ES-I3 (cell line): Measurements from ENCODE around the gene MYOG.

Source experiments
- H3K36me3 ChIP-seq: 2 replicates; pipeline ENCODE4 v1.6.1; 2013; ENCODE audit warnings: mild to moderate bottlenecking, low read length, control low read depth, moderate library complexity; ENCODE audit not compliant: insufficient read depth
- H3K4me1 ChIP-seq: 2 replicates; pipeline ENCODE4 v1.6.1; 2013; ENCODE audit warnings: mild to moderate bottlenecking, control low read depth, low read length; ENCODE audit not compliant: insufficient read depth
- H3K9ac ChIP-seq: 2 replicates; pipeline ENCODE4 v1.6.1; 2013; ENCODE audit warnings: low read depth, mild to moderate bottlenecking, low read length, moderate library complexity
- H3K9me3 ChIP-seq: 2 replicates; pipeline ENCODE4 v1.6.1; 2013; ENCODE audit warnings: mild to moderate bottlenecking, low read length, moderate library complexity; ENCODE audit not compliant: control insufficient read depth, insufficient read depth

Gene MYOG

DNA sequence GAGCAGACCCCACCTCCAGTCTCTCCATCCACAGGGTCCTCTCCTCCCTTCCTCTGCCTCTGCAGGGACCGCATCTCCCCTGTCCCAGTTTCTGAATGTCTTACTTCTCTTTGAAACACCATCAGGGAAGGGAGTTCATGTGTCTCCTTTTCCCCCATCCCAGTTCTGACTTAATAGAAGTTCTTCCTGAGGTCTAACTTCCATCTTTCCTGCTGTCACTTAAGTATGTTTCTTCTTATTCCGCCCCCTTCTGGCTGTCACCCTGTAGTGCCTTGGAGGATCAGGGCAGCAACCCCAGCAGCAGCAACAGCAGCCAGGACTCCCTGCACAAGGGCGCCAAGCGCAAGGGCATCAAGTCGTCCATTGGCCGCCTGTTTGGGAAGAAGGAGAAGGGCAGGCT is 29.3 kb downstream of the MYOG start:
- Histone ChIP-seq H3K36me3 (peaks cover 2% of the 10 kb centered on the region; the same call in 1 of the 2 replicates), H3K9me3 (no peaks in the 10 kb centered on the region), H3K9ac (no peak overlapping the region), H3K4me1 (peaks cover 30% of the 10 kb centered on the region)

- H3K9me3 ChIP-seq: no peaks in the 10 kb centered on the region
- no peak overlapping the region for H3K9ac ChIP-seq
- H3K36me3 ChIP-seq: no peaks in the 10 kb centered on the region
- H3K4me1 ChIP-seq: peaks cover 32% of the 10 kb centered on the region
These were observed 29.8 kb downstream of the MYOG start for GRCh38 chr1:203056012-203056411.

DNA sequence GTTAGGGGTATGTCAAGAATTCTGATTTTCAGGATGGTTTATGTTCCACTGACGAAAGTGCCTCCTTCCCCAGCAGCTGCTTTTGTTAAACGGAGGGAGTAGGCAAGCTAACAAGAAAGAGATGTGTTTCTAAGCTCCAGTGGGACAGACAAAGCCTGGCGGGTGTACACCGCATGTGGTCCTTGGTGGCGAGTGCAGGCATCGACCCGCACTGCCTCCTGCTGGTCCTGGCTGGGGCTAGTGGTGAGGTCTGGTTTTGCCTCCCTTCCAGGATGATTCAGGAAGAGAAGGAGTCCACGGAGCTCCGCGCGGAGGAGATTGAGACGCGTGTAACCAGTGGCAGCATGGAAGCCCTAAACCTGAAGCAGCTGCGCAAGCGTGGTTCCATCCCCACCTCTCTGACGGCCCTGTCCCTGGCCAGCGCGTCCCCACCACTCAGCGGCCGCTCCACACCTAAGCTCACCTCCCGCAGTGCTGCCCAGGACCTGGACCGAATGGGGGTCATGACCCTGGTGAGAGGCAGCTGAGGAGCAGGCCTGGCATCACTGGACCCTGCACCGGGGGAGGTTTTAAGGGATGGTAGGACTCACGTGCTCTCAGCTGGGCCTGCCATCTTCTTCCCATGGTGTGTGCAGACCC is 30.5 kb downstream of the MYOG start:
- H3K9me3 ChIP-seq: no peaks in the 10 kb centered on the region
- H3K9ac ChIP-seq: no peak overlapping the region
- H3K36me3 ChIP-seq: no peaks in the 10 kb centered on the region
- peaks cover 32% of the 10 kb centered on the region for H3K4me1 ChIP-seq

GRCh38 chr1:203054642-203055041 is 31.2 kb downstream of the MYOG start:
- Histone ChIP-seq H3K36me3 (no peaks in the 10 kb centered on the region), H3K9me3 (no peaks in the 10 kb centered on the region), H3K9ac (no peak overlapping the region), H3K4me1 (peaks cover 32% of the 10 kb centered on the region)

DNA sequence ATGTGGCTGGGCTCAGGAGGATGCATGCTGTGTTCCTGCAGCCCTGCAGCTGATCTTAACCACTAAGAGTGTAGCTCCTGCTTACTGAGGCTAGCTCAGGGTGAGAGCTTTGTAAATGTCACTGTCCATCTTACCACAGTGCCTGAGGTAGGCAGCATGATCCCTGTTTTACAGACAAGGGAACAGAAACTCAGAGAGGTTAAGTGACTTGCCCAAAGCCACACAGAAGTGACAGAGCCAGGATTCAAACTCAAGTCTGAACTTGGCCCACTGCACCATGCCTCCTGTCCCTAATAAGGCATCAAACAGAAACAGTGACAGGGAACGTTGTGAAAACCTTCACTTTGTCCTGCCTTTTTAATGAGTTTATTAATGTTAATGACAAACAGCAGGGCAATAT is 31.6 kb downstream of the MYOG start:
- H3K9ac ChIP-seq: no peak overlapping the region
- H3K36me3 ChIP-seq: no peaks in the 10 kb centered on the region
- H3K9me3 ChIP-seq: no peaks in the 10 kb centered on the region
- peaks cover 32% of the 10 kb centered on the region for H3K4me1 ChIP-seq

- no peaks in the 10 kb centered on the region for H3K36me3 ChIP-seq
- H3K9me3 ChIP-seq: no peaks in the 10 kb centered on the region
- H3K9ac ChIP-seq: no peak overlapping the region
- H3K4me1 ChIP-seq: peaks cover 30% of the 10 kb centered on the region
These were observed 33.2 kb downstream of the MYOG start for GRCh38 chr1:203052601-203053000.

DNA sequence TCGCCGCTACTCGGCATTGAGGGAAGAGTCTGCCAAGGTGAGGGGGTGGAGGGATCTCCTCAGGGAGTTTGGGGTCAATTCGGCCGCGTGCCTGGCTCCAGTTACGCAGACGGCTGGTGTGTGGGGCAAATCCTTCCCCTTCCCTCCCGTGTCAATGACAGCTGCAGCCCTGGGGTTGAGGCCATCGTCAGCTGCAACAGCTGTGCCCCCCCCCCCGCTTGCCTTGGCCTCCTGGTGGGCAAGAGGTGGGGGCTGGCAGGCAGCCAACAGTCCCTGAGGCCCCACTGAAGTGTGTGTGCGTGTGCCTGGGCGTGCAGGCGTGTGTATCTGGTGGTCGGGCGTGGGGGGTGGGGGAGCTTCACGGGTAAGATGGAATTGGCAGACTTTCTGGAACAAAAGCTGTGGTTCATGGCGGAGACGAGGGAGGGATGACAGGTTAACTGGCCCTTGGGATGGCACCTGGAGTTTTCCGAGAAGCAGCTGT is 33.9 kb downstream of the MYOG start:
- H3K9ac ChIP-seq: no peak overlapping the region
- no peaks in the 10 kb centered on the region for H3K36me3 ChIP-seq
- peaks cover 30% of the 10 kb centered on the region for H3K4me1 ChIP-seq
- H3K9me3 ChIP-seq: no peaks in the 10 kb centered on the region

DNA sequence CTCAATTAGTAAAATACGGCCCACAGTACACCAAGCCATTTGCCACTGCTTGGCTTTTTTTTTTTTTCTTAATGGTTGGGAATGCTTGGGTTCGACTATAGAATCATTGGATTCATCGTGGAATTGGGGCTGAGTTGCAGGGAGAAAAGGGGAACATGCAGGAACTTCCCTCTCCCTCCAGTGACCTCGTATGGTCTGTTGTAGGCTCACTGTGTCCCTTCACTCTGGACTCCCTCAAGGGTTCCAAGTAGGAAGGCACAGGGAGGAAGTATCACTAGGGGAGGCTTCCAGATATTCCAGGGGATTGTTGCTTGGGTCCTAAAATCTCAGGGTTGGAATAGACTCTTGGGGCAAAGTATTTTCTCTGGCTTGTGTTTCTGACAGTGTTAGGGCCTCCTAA is 35.0 kb downstream of the MYOG start:
- Histone ChIP-seq H3K4me1 (peaks cover 30% of the 10 kb centered on the region), H3K36me3 (no peaks in the 10 kb centered on the region), H3K9ac (no peak overlapping the region), H3K9me3 (no peaks in the 10 kb centered on the region)

- no peak overlapping the region for H3K9ac ChIP-seq
- no peaks in the 10 kb centered on the region for H3K36me3 ChIP-seq
- peaks cover 27% of the 10 kb centered on the region for H3K4me1 ChIP-seq
- no peaks in the 10 kb centered on the region for H3K9me3 ChIP-seq
These were observed 36.1 kb downstream of the MYOG start for GRCh38 chr1:203049576-203050180.

GRCh38 chr1:203049077-203049476 is 36.7 kb downstream of the MYOG start:
- peaks cover 24% of the 10 kb centered on the region for H3K4me1 ChIP-seq
- no peak overlapping the region for H3K9ac ChIP-seq
- H3K36me3 ChIP-seq: no peaks in the 10 kb centered on the region
- H3K9me3 ChIP-seq: no peaks in the 10 kb centered on the region

DNA sequence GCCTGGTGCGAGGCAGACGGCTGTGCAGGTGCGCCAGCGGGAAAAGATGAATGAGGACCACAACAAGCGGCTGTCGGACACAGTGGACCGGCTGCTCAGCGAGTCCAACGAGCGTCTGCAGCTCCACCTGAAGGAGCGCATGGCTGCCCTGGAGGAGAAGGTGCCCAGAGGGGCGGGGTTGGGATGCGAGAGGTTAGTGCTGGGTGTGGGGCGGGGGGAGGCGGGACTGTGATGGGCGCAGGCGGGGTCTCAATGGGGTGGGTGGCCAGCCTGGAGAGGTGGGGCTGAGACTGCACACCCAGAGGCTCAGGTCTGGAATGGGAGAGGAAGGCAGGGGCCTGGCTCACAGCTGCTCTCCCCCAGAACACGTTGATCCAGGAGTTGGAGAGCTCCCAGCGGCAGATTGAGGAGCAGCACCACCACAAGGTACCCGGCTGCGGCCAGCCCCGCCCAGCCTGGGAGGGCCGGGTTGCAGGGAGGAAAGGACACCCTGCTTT is 37.2 kb downstream of the MYOG start:
- Histone ChIP-seq H3K36me3 (no peaks in the 10 kb centered on the region), H3K9me3 (no peaks in the 10 kb centered on the region), H3K9ac (no peak overlapping the region), H3K4me1 (peaks cover 21% of the 10 kb centered on the region)

DNA sequence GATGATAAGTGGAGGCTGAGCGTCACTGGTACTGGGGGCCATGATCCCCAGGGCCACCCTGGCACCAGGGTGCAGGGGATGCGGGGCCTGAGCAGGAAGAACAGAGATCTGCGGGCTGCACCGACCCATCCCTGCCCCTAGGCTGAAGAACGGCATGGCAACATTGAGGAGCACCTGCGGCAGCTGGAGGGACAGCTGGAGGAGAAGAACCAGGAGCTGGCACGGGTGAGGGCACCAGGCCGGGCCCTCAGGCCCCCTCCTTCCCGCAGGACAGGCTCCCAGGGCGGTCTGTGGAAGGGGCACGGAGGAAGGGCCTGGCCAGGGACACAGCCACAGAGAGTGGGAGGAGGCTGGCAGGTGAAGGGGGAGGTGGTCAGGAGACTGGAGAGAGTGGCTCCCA is 37.7 kb downstream of the MYOG start:
- H3K36me3 ChIP-seq: no peaks in the 10 kb centered on the region
- H3K9ac ChIP-seq: no peak overlapping the region
- peaks cover 21% of the 10 kb centered on the region for H3K4me1 ChIP-seq
- H3K9me3 ChIP-seq: no peaks in the 10 kb centered on the region

GRCh38 chr1:203046984-203047630 is 38.7 kb downstream of the MYOG start:
- no peak overlapping the region for H3K9ac ChIP-seq

GRCh38 chr1:203045821-203046594 is 39.8 kb downstream of the MYOG start:
- Histone ChIP-seq H3K4me1 (peaks cover 7% of the 10 kb centered on the region), H3K9ac (no peak overlapping the region), H3K9me3 (no peaks in the 10 kb centered on the region), H3K36me3 (no peaks in the 10 kb centered on the region)

More at GRCh38 chr1:203046984-203047630, 38.7 kb downstream of the MYOG start:
- peaks cover 12% of the 10 kb centered on the region for H3K4me1 ChIP-seq
- H3K36me3 ChIP-seq: no peaks in the 10 kb centered on the region
- no peaks in the 10 kb centered on the region for H3K9me3 ChIP-seq
